ENCODE data around the gene FHOD3.

- TF ChIP-seq POLR2A (IDR thresholded peaks at IDR 0.05; ENCODE audit: low read depth, low read length) = no peak
- no peak for TF ChIP-seq POLR2AphosphoS5 (IDR thresholded peaks at IDR 0.05; ENCODE audit: low read depth, low read length)
- TF ChIP-seq POU2F2 (IDR thresholded peaks at IDR 0.05; ENCODE audit: low read depth, low read length) = no peak
- TF ChIP-seq TAF1 (IDR thresholded peaks at IDR 0.05; ENCODE audit: low read depth, low read length) = no peak
- no peak for TF ChIP-seq SPI1 (IDR thresholded peaks at IDR 0.05; ENCODE audit: low read depth, low read length)
Observed at GRCh38 chr18:36821681-36822080, 524.2 kb downstream of the FHOD3 start.

All from GM12891 (cell line).